GM21526 (cell line): ENCODE measurements around the gene RPS28.

Source experiments
- ATAC-seq: cut with Tn5 transposase; IDR thresholded peaks from one replicate; pipeline ENCODE4 v1.9.1; 2021; ENCODE audit warnings: moderate library complexity; ENCODE audit not compliant: unreplicated experiment, low FRiP score

Gene RPS28

DNA sequence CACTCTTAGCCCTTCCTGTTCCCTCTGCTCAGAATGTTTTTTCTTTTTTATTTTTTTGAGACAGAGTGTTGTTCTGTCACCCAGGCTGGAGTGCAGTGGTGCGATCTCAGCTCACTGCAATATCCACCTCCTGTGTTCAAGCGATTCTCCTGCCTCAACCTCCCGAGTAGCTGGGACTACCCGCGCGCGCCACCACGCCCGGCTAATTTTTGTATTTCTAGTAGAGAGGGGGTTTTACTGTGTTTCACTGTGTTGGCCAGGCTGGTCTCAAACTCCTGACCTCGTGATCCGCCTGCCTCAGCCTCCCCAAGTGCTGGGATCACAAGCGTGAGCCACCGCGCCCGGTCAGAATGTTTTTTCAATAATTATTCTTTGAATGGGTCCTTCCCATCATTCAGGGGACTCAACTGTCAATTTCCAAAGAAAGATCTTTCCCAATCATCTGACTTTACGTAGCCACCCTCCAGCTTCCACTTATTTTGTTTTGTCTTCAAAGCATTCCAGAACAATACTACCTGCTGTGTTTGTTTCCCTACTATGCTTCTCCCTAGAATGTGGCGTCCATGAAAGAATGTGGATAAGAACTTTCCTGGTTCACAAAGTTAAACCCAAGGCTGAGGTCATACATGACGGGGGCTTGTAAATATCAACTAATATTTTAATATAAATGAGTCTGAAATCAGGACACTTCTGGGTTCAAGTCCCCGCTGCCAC, 1.3 kb upstream of the RPS28 start:
- ATAC-seq, result no peak

DNA sequence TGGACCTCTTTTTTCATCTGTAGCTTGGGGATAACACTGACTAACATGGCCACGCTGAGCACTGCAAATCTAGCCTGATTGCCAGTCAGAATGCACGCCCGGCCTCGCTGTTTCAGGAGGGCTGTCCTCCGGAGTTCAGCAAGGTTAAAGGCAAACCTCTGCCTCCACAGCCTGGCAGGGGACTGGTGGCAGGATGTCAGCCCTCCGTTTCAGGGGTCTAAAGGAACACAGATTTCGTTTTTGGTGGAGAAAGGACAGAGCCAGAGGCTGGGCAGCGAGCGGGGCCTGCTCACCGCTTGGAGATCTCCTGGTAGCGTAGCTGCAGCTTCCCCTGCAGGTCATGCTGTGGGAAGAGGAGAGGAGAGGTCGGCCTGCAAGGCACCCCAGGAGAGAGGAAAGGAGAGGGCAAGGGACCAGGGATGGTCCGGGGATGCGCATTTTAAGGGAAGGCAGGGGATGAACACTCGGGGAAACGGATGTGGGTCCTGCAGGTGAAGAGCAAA, 681 bp upstream of the RPS28 start:
- peak; percentile 3 for ATAC-seq

DNA sequence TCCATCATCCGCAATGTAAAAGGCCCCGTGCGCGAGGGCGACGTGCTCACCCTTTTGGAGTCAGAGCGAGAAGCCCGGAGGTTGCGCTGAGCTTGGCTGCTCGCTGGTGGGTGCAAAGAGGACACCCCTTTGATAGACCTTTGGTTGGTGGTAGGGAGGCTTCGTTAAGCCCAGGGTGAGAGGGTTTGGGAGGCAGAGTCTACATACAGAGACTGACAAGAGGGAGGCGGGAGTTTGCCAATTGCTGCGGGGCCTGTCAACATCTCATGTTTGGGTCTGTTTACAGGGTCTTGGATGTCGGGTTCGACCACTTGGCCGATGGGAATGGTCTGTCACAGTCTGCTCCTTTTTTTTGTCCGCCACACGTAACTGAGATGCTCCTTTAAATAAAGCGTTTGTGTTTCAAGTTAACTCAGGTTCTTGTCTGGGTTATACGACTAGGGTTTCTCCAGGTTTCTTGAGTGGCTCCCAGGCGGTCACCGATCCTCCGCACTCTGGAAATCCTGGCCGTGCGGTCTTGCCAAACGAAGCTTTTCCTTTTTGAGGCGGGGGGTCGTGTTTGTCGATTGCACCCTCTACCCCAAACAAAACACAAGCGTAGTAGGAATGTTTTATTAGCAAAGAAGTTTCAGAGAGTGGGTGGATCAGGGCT, 816 bp downstream of the RPS28 start:
- no peak for ATAC-seq

DNA sequence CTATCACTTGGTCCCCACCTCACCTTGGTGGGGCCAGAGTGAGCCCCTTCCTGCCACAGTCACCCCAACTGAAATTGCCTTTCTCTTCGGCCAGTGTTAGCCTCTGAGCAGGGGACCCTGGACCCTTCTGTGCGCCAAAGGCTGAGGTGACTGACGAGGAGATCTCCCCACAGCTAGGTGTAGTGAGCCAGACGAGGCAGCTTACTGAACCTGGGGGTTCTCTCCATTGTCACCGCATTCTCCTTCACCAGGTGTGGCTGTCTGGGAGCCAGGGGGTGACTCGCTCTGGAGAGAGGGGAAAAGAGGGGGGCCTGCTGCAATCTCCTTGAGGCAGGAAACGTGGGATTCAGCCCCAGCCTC, 1.3 kb downstream of the RPS28 start:
- no peak for ATAC-seq

DNA sequence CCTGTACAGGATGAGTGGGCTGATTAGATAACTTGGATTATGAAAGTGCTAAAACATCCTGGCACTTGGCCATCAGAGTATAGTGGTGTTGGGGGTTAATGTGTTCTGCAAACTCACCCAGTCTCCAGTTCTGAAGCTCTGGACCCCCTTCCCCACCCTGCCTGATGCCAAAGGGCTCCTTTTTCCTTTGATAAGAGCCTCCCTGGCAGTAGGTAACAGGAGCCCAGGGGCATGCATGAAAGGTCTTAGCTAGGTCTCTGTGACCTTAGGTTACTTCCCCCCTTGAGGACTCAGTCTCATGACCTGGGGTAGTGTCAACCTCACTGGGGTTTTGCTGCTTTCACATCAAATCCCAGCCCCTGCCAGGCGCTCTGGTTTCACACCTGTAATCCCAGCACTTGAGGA, 2.5 kb downstream of the RPS28 start:
- ATAC-seq, result no peak

DNA sequence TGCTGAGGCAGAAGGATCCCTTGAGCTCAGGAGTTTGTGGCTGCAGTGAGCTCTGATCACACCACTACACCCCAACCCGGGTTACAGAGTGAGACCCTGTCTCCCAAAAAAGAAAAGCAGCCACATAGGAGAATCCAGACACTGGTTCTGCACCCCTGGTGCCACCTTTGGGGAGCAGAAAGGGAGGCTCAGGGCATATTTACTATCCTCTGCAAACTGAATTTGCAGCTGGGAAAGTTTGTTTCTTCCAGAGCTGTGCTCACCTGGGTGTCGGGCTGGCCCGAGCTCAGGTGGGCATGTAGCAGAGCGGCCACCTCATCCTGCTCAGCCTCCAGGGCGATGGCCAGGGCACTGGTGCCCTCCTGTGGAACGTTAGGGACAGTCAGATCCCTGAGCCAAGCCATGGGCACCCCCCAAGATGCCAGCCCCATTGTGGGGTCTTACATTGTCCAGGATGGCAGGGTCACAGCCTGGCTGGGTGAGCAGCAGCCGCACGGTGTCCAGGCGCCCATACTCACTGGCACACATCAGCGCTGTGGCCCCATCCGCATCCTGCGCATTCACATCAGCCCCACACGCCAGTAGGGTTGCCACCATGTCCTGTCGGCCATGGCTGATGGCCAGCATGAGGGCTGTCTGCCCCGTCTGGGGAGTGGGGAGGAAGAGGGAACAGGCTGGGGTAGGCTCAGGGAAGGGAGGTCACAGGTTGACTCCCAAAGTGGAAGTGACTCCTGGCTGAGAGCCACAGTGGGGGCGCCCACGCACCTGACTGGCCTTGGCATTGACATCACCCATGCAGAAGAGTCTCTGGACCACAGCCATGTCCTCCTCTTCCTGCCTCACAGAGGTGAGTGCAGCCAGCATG, 3.1 kb downstream of the RPS28 start:
- no peak for ATAC-seq

DNA sequence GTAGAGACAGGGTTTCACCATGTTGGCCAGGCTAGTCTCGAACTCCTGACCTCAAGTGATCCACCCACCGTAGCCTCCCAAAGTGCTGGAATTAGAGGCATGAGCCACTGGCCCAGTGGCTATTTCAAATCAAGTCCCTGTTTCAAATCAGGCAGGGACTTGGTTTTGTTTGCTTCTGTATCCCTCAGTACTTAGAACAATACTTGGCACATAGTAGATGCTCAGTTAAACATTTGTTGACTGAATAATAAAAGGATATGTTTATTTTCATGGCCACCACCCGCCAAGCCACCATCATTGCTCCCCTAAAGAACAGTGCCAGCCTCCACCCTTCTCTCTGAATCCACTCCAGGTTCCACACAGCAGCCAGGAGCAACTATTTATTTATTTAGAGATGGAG, 4.2 kb downstream of the RPS28 start:
- ATAC-seq, result no peak

DNA sequence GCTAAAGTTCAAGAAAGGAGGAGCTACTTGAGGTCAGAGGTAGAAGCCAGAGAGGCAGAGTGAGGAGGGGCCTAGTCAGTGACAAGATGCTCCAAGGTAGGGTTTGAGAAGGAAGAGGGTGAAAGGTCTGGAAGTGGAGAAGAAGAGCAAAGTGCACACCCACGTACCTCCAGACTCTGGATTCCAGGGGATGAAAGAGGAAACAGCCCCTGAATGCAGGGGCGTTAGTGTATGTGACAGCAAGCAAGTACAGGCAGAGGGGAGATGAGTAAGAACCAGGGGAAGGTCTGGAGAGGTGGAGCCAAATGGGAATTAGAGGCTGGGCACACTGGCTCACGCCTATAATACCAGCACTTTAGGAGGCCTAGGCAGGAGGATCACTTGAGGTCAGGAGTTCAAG, 8.7 kb downstream of the RPS28 start:
- no peak for ATAC-seq

DNA sequence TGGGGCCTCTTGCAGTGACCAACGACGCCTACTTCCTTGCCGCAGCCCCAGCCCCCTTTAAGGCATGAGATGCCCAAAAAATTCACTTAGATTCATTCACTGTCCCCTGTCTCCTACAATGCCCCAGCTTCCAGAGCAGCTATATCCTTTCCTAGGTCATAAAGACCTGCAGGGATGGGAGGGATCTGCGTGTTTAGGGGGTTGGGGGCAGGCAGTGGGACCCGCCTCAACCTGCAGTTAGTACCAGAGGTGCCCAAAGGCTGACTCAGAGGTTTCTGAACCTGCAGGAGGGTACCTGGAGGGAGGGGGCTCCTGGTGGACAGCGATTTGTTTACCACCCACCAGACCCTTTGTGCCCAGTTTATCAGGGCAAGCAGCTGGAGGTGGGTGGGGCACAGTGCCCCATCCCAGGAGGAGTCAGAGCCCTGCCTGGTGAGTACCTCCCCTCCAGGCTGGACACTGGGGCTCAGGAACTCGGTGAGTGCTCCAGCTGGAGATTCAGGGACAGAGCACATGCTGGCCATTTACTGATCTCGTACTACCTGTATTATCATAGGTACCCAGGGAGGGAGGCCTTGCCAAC, 10.1 kb downstream of the RPS28 start:
- no peak for ATAC-seq

DNA sequence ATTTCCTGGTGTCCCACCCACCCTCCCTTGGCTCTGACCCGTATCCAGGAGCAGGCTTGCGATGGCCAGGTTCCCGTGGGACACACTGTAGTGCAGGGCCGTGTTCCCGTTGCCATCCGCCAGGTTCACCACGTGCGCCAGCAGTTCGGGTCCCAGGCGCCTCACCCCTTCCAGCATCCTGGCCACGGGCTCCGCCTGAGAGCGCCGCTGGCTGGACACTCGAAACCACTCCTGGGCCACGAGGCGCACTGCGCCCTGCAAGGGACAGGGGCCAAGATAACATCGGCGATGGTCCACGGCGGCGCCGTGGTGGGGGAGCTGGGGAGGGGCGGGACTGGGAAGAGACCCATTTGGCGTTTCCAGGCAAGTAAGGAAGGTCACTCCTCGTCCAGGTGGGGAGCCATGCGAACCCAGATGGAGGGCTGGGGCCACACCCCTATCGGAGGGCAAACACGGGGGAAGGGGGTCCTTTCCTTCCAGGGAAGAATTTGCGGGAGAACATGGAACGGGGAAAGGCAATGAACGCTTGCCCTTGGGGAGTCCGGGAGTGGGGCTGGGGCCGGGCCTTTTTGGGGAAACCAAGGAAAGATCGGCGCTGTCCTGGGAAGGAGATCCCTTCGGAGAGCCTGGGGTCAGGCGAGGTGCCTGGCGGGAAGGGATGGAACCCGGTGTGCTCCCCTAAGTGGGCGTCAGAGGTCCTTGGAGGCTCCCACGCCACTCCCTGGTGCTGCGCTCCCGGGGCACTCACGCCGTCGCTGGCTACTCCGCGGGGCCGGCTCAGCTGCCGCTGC, 11.9 kb downstream of the RPS28 start:
- no peak for ATAC-seq

DNA sequence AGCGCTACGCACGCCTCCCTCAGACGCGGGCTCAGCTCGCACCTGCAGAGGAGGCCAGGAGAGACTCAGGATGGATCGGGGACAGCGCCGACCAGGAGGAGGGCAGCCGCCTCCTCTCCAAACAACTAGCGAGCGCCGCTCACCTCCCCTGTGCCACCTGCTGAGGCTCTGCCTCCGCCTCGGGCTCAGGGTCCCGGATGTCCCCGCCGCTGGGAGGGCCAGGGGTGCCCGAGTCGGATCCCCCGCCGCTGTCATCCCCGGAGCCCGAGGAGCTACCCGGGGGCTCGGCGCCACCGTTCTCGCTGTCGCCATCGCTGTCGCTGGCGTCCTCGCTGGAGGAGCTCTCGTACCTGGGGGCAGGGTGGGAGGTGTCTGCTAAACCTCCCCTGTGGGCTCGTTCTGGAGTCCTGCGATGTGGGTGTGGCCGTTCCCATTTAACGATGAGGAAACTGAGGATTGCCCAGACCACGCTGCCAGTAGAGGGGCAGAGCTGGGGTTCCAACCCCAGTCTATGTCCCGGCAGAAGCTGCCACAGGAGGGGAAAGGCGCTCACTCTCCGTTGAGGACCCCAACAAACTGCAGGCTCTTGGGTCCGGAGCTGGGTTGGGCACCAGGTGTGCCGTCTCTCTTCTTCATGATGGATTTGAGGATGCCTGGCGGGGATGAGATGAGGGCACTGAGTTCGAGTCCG, 12.6 kb downstream of the RPS28 start:
- no peak for ATAC-seq

DNA sequence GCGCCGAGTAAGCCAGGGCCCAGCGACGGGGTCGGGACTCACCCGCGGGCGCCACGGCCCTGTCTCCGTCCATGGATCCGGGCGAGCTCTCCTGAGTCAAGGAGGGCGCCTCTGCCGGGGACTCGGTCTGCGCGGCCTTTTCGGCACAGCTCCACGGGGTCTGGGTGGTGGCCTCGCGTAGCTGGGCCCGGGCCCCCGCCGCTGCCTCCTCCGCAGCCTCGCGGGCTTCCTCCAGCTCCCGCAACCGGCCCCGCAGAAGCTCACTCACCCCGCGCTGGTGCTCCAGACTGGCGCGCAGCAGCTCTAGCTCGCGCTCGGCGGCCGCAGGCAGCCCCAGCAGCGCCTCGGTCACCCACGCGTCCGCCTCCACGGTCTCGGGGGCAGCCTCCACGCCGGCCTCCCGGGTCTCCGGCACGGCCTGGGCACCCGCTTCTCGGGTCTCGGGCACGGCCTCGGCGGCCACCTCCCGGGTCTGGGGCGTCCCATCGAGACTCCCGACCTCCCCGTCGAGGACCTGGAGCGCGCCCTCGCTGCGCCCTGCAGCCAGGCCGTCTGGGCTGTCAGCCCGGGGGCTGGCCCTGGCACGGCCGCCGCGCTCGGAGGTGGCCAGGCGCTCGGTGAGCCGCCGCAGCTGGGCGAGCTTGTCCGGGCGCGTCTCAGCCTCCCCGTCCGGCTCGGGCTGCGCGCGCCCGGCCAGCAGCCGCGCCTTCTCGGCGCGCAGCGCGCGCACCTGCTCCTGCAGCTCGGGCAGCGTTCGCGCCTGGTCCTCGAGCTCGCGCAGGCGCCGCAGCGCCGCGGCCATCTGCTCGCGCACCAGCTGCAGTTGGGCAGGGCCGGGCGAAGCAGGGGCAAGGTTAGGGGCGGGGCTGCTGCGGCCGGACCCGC, 13.4 kb downstream of the RPS28 start:
- ATAC-seq, result no peak

DNA sequence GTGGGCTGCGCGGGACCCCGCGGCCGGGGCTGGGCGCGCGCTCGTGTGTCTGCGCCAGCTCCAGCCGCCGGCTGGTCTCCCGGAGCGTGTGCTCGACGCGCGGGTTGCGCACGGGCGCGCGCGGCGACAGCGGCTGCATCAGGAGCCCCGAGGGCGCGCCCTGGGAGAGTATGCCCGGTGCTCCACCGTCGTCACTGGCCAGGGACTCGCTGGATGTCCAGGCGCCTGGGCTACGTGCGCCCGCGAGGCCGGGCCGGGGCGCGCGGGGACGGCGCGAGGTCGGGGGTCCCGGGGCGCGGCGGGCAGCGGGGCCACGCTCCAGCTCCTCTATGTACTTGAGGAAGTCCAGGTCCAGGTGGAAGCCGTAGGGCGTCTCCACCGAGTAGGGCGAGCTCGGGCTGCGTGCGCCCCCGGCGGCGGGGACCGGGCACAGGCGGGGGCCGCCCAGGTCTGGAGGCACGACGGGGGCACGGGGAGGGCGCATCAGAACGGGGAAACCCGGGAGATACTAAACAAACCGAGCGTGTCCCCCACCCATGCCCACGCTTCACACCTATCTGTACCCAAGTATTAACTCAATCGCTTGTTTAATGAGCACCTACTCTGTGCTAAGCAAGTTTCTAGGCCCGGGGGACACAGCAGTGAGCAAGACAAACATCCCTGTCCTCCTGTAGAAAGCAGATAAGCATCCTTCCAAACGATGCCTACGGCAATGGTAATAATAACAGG, 14.2 kb downstream of the RPS28 start:
- ATAC-seq, result no peak

DNA sequence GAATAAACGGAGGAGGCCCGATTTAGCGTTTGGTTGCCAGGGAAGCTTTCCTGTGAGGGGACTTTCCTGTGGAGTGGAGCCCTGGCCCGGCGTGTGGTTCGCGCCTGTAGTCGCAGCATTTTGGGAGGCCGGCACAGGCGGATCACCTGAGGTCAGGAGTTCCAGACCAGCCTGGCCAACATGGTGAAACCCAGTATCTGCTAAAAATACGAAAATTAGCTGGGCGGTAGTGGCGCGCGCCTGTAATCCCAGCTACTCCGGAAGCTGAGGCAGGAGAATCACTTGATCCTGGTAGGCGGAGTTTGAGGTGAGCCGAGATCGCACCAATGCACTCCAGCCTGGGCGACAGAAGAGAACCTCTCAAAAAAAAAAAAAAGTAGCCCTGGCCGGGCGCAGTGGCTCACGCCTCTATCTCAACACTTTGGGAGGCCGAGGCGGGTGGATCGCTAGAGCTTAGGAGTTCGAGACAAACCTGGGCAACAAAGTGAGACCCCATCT, 14.8 kb downstream of the RPS28 start:
- no peak for ATAC-seq

DNA sequence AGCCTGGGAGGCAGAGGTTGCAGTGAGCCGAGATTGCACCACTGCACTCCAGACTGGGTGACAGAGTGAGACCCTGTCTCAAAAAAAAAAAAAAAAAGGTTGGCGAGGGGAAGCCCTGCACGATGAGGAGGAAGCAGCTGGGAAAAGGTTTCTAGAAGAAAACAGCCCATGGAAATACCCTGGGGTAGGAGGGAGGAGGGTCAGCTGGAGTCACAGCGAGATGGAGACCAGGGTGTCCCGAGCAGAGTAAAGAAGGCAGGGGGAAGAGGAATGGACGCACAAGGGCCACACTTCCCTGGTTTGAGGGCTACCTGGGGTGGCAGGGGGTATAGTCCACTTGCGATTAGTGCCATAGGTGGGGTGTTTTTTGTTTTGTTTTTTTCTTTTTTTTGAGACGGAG, 15.4 kb downstream of the RPS28 start:
- ATAC-seq, result no peak

DNA sequence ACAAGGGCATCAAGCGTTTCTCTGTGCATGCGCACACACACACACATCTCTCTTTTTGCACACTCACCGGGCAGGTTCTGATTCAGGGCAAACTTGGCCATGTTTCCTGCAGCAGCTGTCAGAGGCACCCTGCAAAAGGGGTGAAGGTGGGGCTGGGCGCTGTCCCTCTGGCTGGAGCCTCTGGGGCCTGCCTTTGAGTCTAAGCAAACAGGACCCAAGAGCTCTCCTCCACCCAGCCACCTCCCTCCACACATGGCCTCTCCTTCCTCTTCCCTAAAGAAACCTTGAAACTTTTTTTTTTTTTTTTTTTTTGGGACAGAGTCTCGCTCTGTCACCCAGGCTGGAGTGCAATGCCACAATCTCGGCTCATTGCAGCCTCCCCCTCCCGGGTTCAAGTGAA, 16.4 kb downstream of the RPS28 start:
- no peak for ATAC-seq

DNA sequence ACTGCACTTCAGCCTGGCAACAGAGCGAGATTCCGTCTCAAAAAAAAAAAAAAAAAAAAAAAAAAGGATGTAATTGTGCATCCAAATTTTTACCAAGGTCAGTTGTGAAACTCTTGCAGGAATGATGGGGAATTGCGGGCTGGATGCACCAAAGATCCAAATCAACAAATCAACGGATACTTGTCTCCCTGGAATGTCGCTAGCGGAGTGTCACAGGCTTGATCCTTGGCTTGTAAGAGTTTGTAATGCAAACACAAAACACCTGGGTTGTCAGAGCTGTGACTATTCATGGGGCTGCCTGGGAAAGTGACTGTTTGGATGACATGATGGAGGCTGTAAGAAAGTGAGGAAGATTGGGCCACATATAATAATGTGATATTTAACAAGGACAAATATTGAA, 17.5 kb downstream of the RPS28 start:
- ATAC-seq, result no peak
